Measurements from ENCODE around the gene SCAF4. TPM values are rescaled to one million over a fixed set of nuclear protein-coding genes. Genes with fewer than 3 reads are reported as not detected.

The SCAF4 gene
- total and polyA plus RNA-seq, 4 donors = 7.1 to 11.1 (median 9.3) TPM

- peaks cover 0 to 2% (median 0%) of the 10 kb centered on the region in 4 donors for H3K36me3 ChIP-seq (ENCODE audit: control insufficient read depth in 4 of 4, insufficient read depth in 3 of 4, low read depth in 1 of 4, low read length in 3 of 4)
- TF ChIP-seq YY1 (IDR thresholded peaks at IDR 0.05) (peak; percentile 5), SP1 (IDR thresholded peaks at IDR 0.05) (no peak)
- peak overlapping the region; percentile 76 to 100 (median 77) for H3K4me3 ChIP-seq (ENCODE audit: low read depth in 1 of 3, low read length in 3 of 3)
- H3K9me3 ChIP-seq (ENCODE audit: control insufficient read depth in 4 of 4, low read length in 3 of 4) = no peaks in the 10 kb centered on the region
- H3K9ac ChIP-seq (ENCODE audit: low read depth in 1 of 2, low read length in 2 of 2) = no peak overlapping the region
- H3K4me1 ChIP-seq (ENCODE audit: control insufficient read depth in 4 of 4, insufficient read depth in 4 of 4, low read length in 3 of 4) = peaks cover 9 to 58% (median 41%) of the 10 kb centered on the region in 4 donors
- WGBS = 39% methylated on average over 4 of the region's 4 CpGs
- no peak for DNase-seq (ENCODE audit: low spot score)
- no peaks in the 10 kb centered on the region for H3K27me3 ChIP-seq (ENCODE audit: control insufficient read depth in 4 of 4, insufficient read depth in 4 of 4, low read length in 3 of 4)
- peak overlapping the region; percentile 3 to 11 for H3K27ac ChIP-seq (ENCODE audit: low read depth in 1 of 2, low read length in 2 of 2)
These were observed 2.1 kb downstream of the SCAF4 start for GRCh38 chr21:31729622-31730343.

DNA sequence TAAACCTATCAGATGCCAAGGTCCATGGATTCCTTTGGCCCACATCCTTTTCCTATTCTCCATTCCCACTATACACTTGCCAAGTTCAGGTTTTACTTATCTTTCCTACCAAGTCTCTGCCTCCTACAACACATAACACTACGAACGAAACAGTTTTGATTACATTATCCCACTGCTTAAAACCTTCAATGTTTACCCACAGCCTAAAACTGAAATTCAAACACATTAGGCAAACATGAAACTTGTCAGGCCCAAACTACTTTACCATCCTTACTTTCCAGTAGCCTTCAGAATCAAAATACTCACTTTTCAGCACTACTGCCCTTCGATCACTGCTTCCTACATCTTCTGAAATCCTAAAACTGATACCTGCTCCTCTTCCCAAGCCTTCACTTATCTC is 3.0 kb downstream of the SCAF4 start:
- Histone ChIP-seq H3K9ac (ENCODE audit: low read depth in 1 of 2, low read length in 2 of 2) (no peak overlapping the region), H3K27ac (ENCODE audit: low read depth in 1 of 2, low read length in 2 of 2) (peak overlapping the region; percentile 3 to 14), H3K4me3 (ENCODE audit: low read depth in 1 of 3, low read length in 3 of 3) (peak overlapping the region in 1 of 3 donors; percentile 2), H3K36me3 (ENCODE audit: control insufficient read depth in 4 of 4, insufficient read depth in 3 of 4, low read depth in 1 of 4, low read length in 3 of 4) (peaks cover 0 to 2% (median 0%) of the 10 kb centered on the region in 4 donors), H3K27me3 (ENCODE audit: control insufficient read depth in 4 of 4, insufficient read depth in 4 of 4, low read length in 3 of 4) (no peaks in the 10 kb centered on the region), H3K4me1 (ENCODE audit: control insufficient read depth in 4 of 4, insufficient read depth in 4 of 4, low read length in 3 of 4) (peaks cover 9 to 60% (median 41%) of the 10 kb centered on the region in 4 donors), H3K9me3 (ENCODE audit: control insufficient read depth in 4 of 4, low read length in 3 of 4) (no peaks in the 10 kb centered on the region)
- DNase-seq (ENCODE audit: low spot score) = no peak
- TF ChIP-seq HNF4G (IDR thresholded peaks at IDR 0.05) (no peak), NR2F2 (IDR thresholded peaks at IDR 0.05) (no peak), FOXA2 (IDR thresholded peaks at IDR 0.05) (peak; percentile 59), EGR1 (IDR thresholded peaks at IDR 0.05; ENCODE audit: low read depth in 2 of 2) (no peak), RXRA (IDR thresholded peaks at IDR 0.05) (no peak), JUND (IDR thresholded peaks at IDR 0.05) (no peak), HNF4A (conservative IDR thresholded peaks at IDR 0.05) (peak in 1 of 2 donors; percentile 22), YY1 (IDR thresholded peaks at IDR 0.05) (no peak)
- 40% methylated on average over 3 of the region's 3 CpGs for WGBS

- H3K9ac ChIP-seq (ENCODE audit: low read depth in 1 of 2, low read length in 2 of 2) = no peak overlapping the region
- no peak overlapping the region for H3K4me3 ChIP-seq (ENCODE audit: low read depth in 1 of 3, low read length in 3 of 3)
- H3K27me3 ChIP-seq (ENCODE audit: control insufficient read depth in 4 of 4, insufficient read depth in 4 of 4, low read length in 3 of 4) = no peaks in the 10 kb centered on the region
- H3K27ac ChIP-seq (ENCODE audit: low read depth in 1 of 2, low read length in 2 of 2) = no peak overlapping the region
- peaks cover 10 to 57% (median 39%) of the 10 kb centered on the region in 4 donors for H3K4me1 ChIP-seq (ENCODE audit: control insufficient read depth in 4 of 4, insufficient read depth in 4 of 4, low read length in 3 of 4)
- DNase-seq (ENCODE audit: low spot score) = no peak
- TF ChIP-seq, protein P1, sequence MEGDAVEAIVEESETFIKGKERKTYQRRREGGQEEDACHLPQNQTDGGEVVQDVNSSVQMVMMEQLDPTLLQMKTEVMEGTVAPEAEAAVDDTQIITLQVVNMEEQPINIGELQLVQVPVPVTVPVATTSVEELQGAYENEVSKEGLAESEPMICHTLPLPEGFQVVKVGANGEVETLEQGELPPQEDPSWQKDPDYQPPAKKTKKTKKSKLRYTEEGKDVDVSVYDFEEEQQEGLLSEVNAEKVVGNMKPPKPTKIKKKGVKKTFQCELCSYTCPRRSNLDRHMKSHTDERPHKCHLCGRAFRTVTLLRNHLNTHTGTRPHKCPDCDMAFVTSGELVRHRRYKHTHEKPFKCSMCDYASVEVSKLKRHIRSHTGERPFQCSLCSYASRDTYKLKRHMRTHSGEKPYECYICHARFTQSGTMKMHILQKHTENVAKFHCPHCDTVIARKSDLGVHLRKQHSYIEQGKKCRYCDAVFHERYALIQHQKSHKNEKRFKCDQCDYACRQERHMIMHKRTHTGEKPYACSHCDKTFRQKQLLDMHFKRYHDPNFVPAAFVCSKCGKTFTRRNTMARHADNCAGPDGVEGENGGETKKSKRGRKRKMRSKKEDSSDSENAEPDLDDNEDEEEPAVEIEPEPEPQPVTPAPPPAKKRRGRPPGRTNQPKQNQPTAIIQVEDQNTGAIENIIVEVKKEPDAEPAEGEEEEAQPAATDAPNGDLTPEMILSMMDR (IDR thresholded peaks at IDR 0.05; ENCODE audit: low read depth, low read length, missing input control) = no peak
- no peak for TF ChIP-seq RAD21 (IDR thresholded peaks at IDR 0.05)
- TF ChIP-seq FOXA1 (IDR thresholded peaks at IDR 0.05) = no peak
- no peak for TF ChIP-seq FOXA2 (IDR thresholded peaks at IDR 0.05)
- no peak for TF ChIP-seq ATF3 (IDR thresholded peaks at IDR 0.05)
- no peak for TF ChIP-seq HNF4A (conservative IDR thresholded peaks at IDR 0.05)
- no peak for TF ChIP-seq YY1 (IDR thresholded peaks at IDR 0.05)
- no peak for TF ChIP-seq GABPA (IDR thresholded peaks at IDR 0.05 in 1 of 2, conservative IDR thresholded peaks at IDR 0.05 in 1 of 2)
- TF ChIP-seq MAX (IDR thresholded peaks at IDR 0.05) = no peak
- TF ChIP-seq REST (IDR thresholded peaks at IDR 0.05) = no peak
- no peak for TF ChIP-seq TAF1 (conservative IDR thresholded peaks at IDR 0.05)
- TF ChIP-seq JUND (IDR thresholded peaks at IDR 0.05) = no peak
- no peak for TF ChIP-seq HNF4G (IDR thresholded peaks at IDR 0.05)
- H3K36me3 ChIP-seq (ENCODE audit: control insufficient read depth in 4 of 4, insufficient read depth in 3 of 4, low read depth in 1 of 4, low read length in 3 of 4) = peaks cover 0 to 2% (median 0%) of the 10 kb centered on the region in 4 donors
- 90% methylated on average over 2 of the region's 2 CpGs for whole genome bisulfite sequencing
- H3K9me3 ChIP-seq (ENCODE audit: control insufficient read depth in 4 of 4, low read length in 3 of 4) = no peaks in the 10 kb centered on the region
These were observed 3.7 kb downstream of the SCAF4 start for GRCh38 chr21:31728191-31728590.
